ENCODE data around the gene MTAP. TPM values are rescaled to one million over a fixed set of nuclear protein-coding genes. Genes with fewer than 3 reads are reported as not detected.

Gene MTAP
- 21.2 TPM for total RNA-seq
- long read RNA-seq, full-length matches to known transcripts: 15 of 22 reads
- long read RNA-seq, partial matches to known transcripts: 5 of 22 reads
- long read RNA-seq, other reads (novel, unspliced or antisense): 2 of 22 reads

DNA sequence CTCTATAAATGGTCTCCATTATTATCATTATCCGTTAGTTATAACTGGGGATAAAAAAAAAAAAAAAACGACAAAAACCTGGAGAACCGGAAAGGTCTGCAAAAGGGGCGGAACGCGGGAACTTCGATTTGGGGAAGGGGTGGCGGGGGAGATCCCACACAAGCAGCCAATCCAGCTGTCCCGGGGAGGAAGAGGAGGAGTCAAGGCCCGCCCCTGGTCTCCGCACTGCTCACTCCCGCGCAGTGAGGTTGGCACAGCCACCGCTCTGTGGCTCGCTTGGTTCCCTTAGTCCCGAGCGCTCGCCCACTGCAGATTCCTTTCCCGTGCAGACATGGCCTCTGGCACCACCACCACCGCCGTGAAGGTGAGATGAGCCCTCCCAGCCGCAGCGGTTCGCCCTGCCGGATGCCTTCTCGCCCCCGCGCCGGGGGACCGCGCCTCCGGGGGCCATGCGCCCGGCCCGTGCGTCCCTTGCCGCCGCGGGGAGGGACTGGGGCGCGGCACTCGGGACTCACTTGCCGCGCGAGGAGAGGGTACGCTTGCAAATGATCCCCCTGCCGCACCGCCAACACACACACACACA is at the start of gene MTAP:
Gene MTAP, plus strand, starts transcription at position 219 of the 583 bp plus-strand sequence. Its CDS starts 113 bp downstream, at position 332.
- peak; percentile 95 for DNase-seq
- intact Hi-C loops (cut with DNase I): loop anchor here (2.0 kb wide), 1 partner anchor 466 kb away; no protein-coding TSS in a partner anchor
- ATAC-seq (ENCODE audit: poor library complexity): peak; percentile 99

GRCh38 chr9:21753523-21753922 is 48.9 kb upstream of the MTAP start:
- no peak for ATAC-seq (ENCODE audit: poor library complexity)
- intact Hi-C loops (cut with DNase I): no loop called here
- no peak for DNase-seq

- ATAC-seq (ENCODE audit: poor library complexity): no peak
- intact Hi-C loops (cut with DNase I): no loop called here
- no peak for DNase-seq
Measured at GRCh38 chr9:21754741-21755140, 47.7 kb upstream of the MTAP start.

DNA sequence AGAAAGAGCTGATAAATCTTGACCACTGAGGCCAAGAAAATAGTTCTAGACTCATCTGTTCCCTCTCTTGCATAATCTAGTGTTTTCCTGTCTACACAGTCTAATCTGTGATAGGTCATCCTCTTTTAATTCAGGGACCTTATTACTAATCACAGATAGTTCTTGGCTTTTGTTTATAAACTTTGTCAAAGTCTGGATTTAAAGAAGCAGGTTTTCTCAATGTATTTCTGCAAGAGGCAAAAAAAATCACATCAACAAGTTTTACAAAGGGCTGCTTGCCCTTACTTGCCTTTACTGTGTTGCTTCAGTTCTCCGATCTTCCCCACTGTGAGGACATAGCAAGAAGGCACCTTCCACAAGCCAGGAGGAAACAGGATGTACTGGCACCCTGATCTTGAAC is 43.9 kb upstream of the MTAP start:
- ATAC-seq (ENCODE audit: poor library complexity): no peak
- intact Hi-C loops (cut with DNase I): no loop called here
- DNase-seq: no peak

DNA sequence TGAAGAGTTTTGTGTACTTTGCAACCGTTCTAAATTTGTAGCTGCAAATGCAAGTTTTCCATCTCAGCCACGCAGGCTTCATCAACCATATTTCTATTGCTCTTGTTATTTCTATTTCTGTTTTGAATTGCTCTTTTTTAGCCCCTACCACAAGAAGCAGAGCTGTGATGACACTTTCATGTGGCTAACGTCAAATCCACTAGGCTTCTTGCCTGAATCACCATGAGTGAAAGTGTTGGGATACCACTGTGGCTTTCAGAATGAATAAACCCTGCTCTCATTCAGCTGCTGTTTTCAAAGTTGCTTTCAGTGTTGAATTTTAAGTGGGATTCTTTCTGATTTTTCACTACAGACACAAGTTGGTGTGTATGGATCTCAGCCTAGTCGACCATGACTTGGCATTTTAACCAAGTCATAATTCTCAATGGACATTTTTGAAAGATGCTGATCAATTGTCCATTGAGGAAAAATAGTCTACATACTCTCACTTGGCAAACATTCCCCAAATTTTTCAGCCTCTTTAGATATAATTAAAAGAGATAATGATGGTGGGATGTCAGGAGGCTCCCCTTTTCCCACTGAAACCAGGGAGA is 41.0 kb upstream of the MTAP start:
- no peak for DNase-seq
- intact Hi-C loops (cut with DNase I): no loop called here
- no peak for ATAC-seq (ENCODE audit: poor library complexity)

- ATAC-seq (ENCODE audit: poor library complexity) (no peak), DNase-seq (no peak)
- intact Hi-C loops (cut with DNase I): no loop called here
Measured at GRCh38 chr9:21762064-21762463, 40.4 kb upstream of the MTAP start.

DNA sequence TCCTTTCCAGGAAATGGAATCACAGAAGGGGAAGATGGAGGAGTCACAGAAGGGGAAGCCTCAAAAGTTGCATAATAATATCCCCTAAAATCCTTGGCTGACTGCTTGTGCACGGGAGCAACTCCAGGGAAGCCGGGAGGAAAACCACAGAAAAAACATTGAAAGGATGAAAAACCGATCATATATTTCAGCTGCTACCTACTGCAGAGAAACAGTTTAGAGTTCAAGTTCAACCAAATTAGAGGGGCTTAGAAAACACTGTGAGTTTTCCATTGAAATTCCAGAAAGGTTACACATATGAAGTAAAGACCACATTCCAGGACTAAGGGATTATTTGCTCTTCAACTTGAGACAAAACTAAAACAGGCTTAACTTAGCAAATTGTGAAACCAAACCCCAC is 37.6 kb upstream of the MTAP start:
- DNase-seq: no peak
- no peak for ATAC-seq (ENCODE audit: poor library complexity)
- intact Hi-C loops (cut with DNase I): no loop called here

DNA sequence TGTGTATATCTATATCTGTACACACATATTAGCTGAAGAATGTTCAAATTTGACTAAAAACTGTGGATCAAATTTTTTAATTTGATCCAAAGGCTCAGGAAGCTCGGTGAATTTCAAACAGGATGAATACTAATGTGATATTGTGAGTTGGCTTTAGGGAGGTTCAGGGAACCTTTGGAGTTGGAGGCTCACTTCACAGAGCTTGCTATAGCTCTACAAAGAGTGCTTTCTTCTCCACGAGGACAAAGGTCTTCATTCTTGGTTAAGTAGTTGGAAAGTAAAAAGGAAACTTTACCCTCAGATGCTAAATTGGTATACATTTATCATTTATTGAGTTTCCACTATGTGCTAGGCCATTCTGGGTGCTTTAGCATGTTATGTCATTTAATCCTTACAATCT is 36.3 kb upstream of the MTAP start:
- no peak for DNase-seq
- intact Hi-C loops (cut with DNase I): no loop called here
- no peak for ATAC-seq (ENCODE audit: poor library complexity)

DNA sequence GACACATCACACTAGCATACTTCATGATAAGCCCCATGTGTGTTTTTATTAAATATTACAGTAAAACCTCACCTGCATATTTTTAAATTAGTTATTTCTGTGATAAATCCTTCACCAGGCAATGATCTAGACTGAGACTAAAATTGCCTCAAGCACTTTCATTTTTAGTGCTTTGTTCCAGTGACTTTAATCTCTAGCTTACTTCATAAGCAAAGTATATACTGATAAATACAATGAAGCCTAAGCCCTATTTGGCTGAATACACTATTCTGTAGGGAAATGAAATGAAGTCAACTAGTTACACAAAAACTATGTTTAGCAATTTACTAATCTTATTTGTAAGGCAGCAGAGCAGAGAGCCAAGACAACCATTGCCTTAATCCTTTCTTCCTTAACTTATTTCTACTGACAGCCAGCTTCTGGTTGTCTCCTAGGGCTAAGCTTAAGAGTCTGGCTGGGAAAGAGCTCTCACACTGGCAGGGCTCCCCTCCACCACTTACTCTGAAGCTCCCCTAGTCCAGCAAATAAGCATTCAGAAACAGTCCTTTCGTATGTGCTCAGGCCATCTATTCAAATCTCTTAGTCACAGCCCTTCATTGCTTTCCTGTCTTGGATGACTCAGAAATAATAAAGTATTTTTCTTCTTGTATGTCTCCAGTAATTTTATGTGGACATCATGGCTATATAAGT is 31.4 kb upstream of the MTAP start:
- no peak for ATAC-seq (ENCODE audit: poor library complexity)

DNA sequence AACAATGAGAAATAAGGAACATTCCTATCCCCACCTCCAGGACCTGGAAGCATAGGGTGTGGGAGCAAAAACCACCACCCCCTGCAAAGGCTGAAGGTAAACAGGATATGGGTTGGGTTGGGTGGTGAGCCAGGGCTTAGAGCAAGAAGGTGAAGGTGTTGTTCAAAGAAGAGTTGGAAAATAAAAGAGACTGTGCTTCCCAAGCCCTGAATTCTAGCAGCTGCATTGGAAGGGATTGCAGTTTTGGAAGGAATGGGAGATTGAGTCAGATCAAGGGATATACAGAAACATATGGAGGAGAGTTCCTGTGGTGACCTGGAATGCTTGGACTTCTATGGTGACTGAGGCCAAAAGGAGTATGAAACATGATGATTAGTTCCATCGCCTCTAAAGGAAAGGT is 24.7 kb upstream of the MTAP start:
- intact Hi-C loops (cut with DNase I): no loop called here
- DNase-seq (no peak), ATAC-seq (ENCODE audit: poor library complexity) (no peak)

More for the DNA sequence above, 31.4 kb upstream of the MTAP start:
- intact Hi-C loops (cut with DNase I): no loop called here
- no peak for DNase-seq

DNA sequence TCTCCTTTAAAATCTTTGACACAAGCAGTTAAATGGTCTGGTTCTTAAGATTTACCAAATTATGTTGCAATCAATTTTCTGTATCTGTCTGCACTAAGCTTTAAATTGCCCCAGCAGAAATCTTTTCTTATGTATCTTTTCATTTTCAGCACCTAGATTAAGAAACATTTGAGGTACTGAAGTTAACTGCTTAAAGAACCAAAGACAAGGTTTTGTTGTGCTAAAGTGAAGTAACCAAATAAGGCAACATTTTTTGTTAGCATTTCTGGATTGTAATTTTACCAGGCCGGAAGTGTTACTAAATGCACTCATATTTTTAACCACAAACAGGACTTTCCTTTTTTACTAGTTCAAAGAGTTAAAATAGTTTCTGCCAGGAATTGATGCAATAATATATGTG is 24.1 kb upstream of the MTAP start:
- intact Hi-C loops (cut with DNase I): no loop called here
- no peak for DNase-seq
- ATAC-seq (ENCODE audit: poor library complexity): no peak

- no peak for DNase-seq
- intact Hi-C loops (cut with DNase I): no loop called here
- ATAC-seq (ENCODE audit: poor library complexity): no peak
Measured at GRCh38 chr9:21779397-21779796, 23.0 kb upstream of the MTAP start.

GRCh38 chr9:21781656-21782055 is 20.8 kb upstream of the MTAP start:
- intact Hi-C loops (cut with DNase I): no loop called here
- ATAC-seq (ENCODE audit: poor library complexity) (no peak), DNase-seq (no peak)

GRCh38 chr9:21782205-21782604 is 20.2 kb upstream of the MTAP start:
- no peak for DNase-seq
- ATAC-seq (ENCODE audit: poor library complexity): no peak
- intact Hi-C loops (cut with DNase I): no loop called here

DNA sequence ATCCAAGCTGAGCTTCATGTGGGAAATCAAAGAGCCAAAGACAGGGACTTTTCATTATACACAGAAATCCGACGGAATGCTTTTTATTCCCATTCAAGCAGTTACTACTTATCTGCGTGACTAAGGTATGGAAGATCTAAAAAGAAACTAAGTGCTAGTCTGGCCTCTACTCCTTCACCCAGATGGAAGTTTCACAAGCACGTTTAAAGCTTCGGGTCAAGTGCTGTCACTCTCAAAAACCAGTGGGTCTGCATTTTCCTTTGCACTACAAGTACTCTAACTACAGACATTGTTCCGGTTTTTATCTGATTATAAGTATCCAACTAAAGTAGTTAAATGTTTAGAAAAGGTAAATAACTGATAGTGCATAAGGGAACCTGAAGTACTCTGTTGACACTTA is 13.7 kb upstream of the MTAP start:
- DNase-seq: no peak

DNA sequence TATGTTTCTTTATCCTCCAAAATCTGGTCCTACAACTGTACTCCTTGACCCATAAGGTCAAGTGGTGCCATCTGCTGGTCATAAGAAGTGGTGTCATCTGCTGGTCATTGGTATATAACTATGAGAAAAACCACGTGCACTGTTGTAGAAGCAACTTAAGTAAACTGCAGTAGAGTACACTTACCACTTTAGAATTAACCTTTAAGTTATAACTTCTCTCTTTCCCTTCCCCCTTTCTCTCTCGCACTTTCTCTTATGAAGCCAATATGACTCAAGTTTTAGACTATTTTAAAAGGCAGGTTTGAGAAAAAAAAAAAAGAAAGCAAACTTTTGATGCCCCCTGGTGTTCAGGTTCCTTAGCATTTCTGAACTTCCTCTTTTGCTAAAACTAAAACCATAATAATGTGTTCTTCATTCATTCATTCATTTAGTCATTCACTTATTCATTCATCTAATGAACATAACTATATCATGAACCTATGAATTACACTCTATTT is 12.8 kb upstream of the MTAP start:
- peak; percentile 97 for ATAC-seq (ENCODE audit: poor library complexity)
- intact Hi-C loops (cut with DNase I): loop anchor here (5.0 kb wide), 1 partner anchor 462 kb away; no protein-coding TSS in a partner anchor
- DNase-seq: peak; percentile 46

More for the DNA sequence above, 13.7 kb upstream of the MTAP start:
- intact Hi-C loops (cut with DNase I): loop anchor here (5.0 kb wide), 1 partner anchor 461 kb away; no protein-coding TSS in a partner anchor
- ATAC-seq (ENCODE audit: poor library complexity): no peak

GRCh38 chr9:21795483-21795882 is 7.0 kb upstream of the MTAP start:
- no peak for DNase-seq
- ATAC-seq (ENCODE audit: poor library complexity): no peak
- intact Hi-C loops (cut with DNase I): no loop called here

- DNase-seq (no peak), ATAC-seq (ENCODE audit: poor library complexity) (no peak)
- intact Hi-C loops (cut with DNase I): no loop called here
Measured at GRCh38 chr9:21796768-21797167, 5.7 kb upstream of the MTAP start.

- intact Hi-C loops (cut with DNase I): no loop called here
- DNase-seq (no peak), ATAC-seq (ENCODE audit: poor library complexity) (no peak)
Measured at GRCh38 chr9:21800931-21801682, 1.3 kb upstream of the MTAP start.

Measured in Right ventricle myocardium superior (tissue), 1 donor.